ES-I3 (cell line): Measurements from ENCODE around the gene EZH2.

Experiments used
- H3K36me3 ChIP-seq: 2 replicates; pipeline ENCODE4 v1.6.1; 2013; ENCODE audit warnings: mild to moderate bottlenecking, low read length, control low read depth, moderate library complexity; ENCODE audit not compliant: insufficient read depth
- H3K4me1 ChIP-seq: 2 replicates; pipeline ENCODE4 v1.6.1; 2013; ENCODE audit warnings: mild to moderate bottlenecking, control low read depth, low read length; ENCODE audit not compliant: insufficient read depth
- H3K9ac ChIP-seq: 2 replicates; pipeline ENCODE4 v1.6.1; 2013; ENCODE audit warnings: low read depth, mild to moderate bottlenecking, low read length, moderate library complexity
- H3K9me3 ChIP-seq: 2 replicates; pipeline ENCODE4 v1.6.1; 2013; ENCODE audit warnings: mild to moderate bottlenecking, low read length, moderate library complexity; ENCODE audit not compliant: control insufficient read depth, insufficient read depth

The EZH2 gene

GRCh38 chr7:148799893-148800555, 84.1 kb downstream of the EZH2 start:
- Histone ChIP-seq H3K9me3 (peaks cover 3% of the 10 kb centered on the region; the same call in 1 of the 2 replicates), H3K4me1 (peaks cover 11% of the 10 kb centered on the region; the same call in 1 of the 2 replicates), H3K9ac (no peak overlapping the region), H3K36me3 (peaks cover 13% of the 10 kb centered on the region)

GRCh38 chr7:148796841-148797240, 87.2 kb downstream of the EZH2 start:
- peaks cover 11% of the 10 kb centered on the region; the same call in 1 of the 2 replicates for H3K4me1 ChIP-seq
- H3K9me3 ChIP-seq, result peaks cover 3% of the 10 kb centered on the region; the same call in 1 of the 2 replicates
- H3K36me3 ChIP-seq, result peaks cover 22% of the 10 kb centered on the region
- no peak overlapping the region for H3K9ac ChIP-seq

GRCh38 chr7:148794476-148794875, 89.6 kb downstream of the EZH2 start:
- Histone ChIP-seq H3K4me1 (no peaks in the 10 kb centered on the region), H3K9ac (no peak overlapping the region), H3K36me3 (peaks cover 36% of the 10 kb centered on the region), H3K9me3 (peaks cover 3% of the 10 kb centered on the region; the same call in 1 of the 2 replicates)

- H3K9me3 ChIP-seq, result no peaks in the 10 kb centered on the region
- peaks cover 37% of the 10 kb centered on the region for H3K36me3 ChIP-seq
- no peak overlapping the region for H3K9ac ChIP-seq
- H3K4me1 ChIP-seq, result no peaks in the 10 kb centered on the region
Measured at GRCh38 chr7:148793590-148793989, 90.5 kb downstream of the EZH2 start.

- no peak overlapping the region for H3K9ac ChIP-seq
Measured at GRCh38 chr7:148791546-148791945, 92.5 kb downstream of the EZH2 start.

GRCh38 chr7:148790850-148791249, 93.2 kb downstream of the EZH2 start:
- no peak overlapping the region for H3K9ac ChIP-seq
- H3K4me1 ChIP-seq, result no peaks in the 10 kb centered on the region
- no peaks in the 10 kb centered on the region for H3K9me3 ChIP-seq
- peaks cover 39% of the 10 kb centered on the region for H3K36me3 ChIP-seq

More at GRCh38 chr7:148791546-148791945, 92.5 kb downstream of the EZH2 start:
- H3K4me1 ChIP-seq, result no peaks in the 10 kb centered on the region
- peaks cover 39% of the 10 kb centered on the region for H3K36me3 ChIP-seq
- H3K9me3 ChIP-seq, result no peaks in the 10 kb centered on the region

- Histone ChIP-seq H3K36me3 (peaks cover 39% of the 10 kb centered on the region), H3K9me3 (no peaks in the 10 kb centered on the region), H3K9ac (no peak overlapping the region), H3K4me1 (no peaks in the 10 kb centered on the region)
Measured at GRCh38 chr7:148790131-148790726, 93.9 kb downstream of the EZH2 start.

GRCh38 chr7:148789220-148789619, 94.9 kb downstream of the EZH2 start:
- H3K9ac ChIP-seq, result no peak overlapping the region
- peaks cover 39% of the 10 kb centered on the region for H3K36me3 ChIP-seq
- H3K4me1 ChIP-seq, result no peaks in the 10 kb centered on the region
- H3K9me3 ChIP-seq, result no peaks in the 10 kb centered on the region

- no peaks in the 10 kb centered on the region for H3K9me3 ChIP-seq
- H3K9ac ChIP-seq, result no peak overlapping the region
- peaks cover 36% of the 10 kb centered on the region for H3K36me3 ChIP-seq
- H3K4me1 ChIP-seq, result 0 out of 2 replicates have a peak, but pooled peaks cover 2% of the 10 kb centered on the region
Measured at GRCh38 chr7:148787571-148788295, 96.4 kb downstream of the EZH2 start.

GRCh38 chr7:148783801-148784527, 100.1 kb downstream of the EZH2 start:
- Histone ChIP-seq H3K9ac (no peak overlapping the region), H3K36me3 (peaks cover 21% of the 10 kb centered on the region), H3K9me3 (no peaks in the 10 kb centered on the region), H3K4me1 (0 out of 2 replicates have a peak, but pooled peaks cover 5% of the 10 kb centered on the region)

- H3K9ac ChIP-seq, result no peak overlapping the region
- 0 out of 2 replicates have a peak, but pooled peaks cover 5% of the 10 kb centered on the region for H3K4me1 ChIP-seq
- no peaks in the 10 kb centered on the region for H3K9me3 ChIP-seq
- H3K36me3 ChIP-seq, result peaks cover 13% of the 10 kb centered on the region
Measured at GRCh38 chr7:148782757-148783456, 101.2 kb downstream of the EZH2 start.

GRCh38 chr7:148774471-148774870, 109.6 kb downstream of the EZH2 start:
- no peaks in the 10 kb centered on the region; the same call in 1 of the 2 replicates for H3K36me3 ChIP-seq
- no peaks in the 10 kb centered on the region for H3K9me3 ChIP-seq
- H3K4me1 ChIP-seq, result peaks cover 24% of the 10 kb centered on the region
- H3K9ac ChIP-seq, result no peak overlapping the region

GRCh38 chr7:148773334-148773733, 110.8 kb downstream of the EZH2 start:
- Histone ChIP-seq H3K9ac (no peak overlapping the region), H3K36me3 (no peaks in the 10 kb centered on the region), H3K9me3 (no peaks in the 10 kb centered on the region), H3K4me1 (peaks cover 24% of the 10 kb centered on the region)
